ENCODE data around the gene IL36RN. TPM values are rescaled to one million over a fixed set of nuclear protein-coding genes. Genes with fewer than 3 reads are reported as not detected.

IL36RN gene
- total and polyA plus RNA-seq, 2 of the 13 experiments (the other 11 are each of a cell fraction or from before 2014, with no cell fraction given), result not detected

DNA sequence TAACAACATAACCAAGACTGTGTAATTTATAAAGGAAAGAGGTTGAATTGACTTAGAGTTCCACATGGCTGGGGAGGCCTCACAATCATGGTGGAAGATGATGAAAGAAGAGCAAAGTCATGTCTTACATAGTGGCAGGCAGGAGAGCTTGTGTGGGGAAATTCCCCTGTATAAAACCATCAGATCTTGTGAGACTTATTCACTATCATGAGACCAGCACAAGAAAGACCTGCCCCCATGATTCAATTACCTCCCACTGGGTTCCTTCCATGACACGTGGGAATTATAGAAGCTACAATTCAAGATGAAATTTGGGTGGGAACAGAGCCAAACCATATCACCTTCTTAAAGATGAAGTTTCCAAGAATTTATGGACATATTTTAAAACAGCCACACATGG is 2.5 kb upstream of the IL36RN start:
- H3K4me3 ChIP-seq (replicated peaks in 1 of 3; ENCODE audit: insufficient read depth in 1 of 3, low read depth in 2 of 3, low read length in 3 of 3), result no peak overlapping the region
- BruUV-seq (replicated peaks), result no TSS peak
- CTCF ChIA-PET (ENCODE audit: low intra/inter-chr PET ratio, low total read pairs), result no interaction called here
- H2AFZ ChIP-seq (ENCODE audit: low read length), result no peak overlapping the region
- DNase-seq (ENCODE audit: low spot score), result no peak
- peaks cover 0 to 29% of the 10 kb centered on the region in 2 experiments; a peak in 3 of 5 replicates for H3K27me3 ChIP-seq (ENCODE audit: control insufficient read depth in 1 of 2, insufficient read depth in 2 of 2, low read length in 2 of 2)
- H3K4me2 ChIP-seq (ENCODE audit: low read depth, low read length), result no peak overlapping the region
- FAIRE-seq, result no peak
- H4K20me1 ChIP-seq (ENCODE audit: insufficient read depth, low read length), result no peaks in the 10 kb centered on the region
- intact Hi-C loops (cut with micrococcal nuclease; ENCODE audit: unreplicated experiment), result no loop called here
- no peaks in the 10 kb centered on the region for H3K4me1 ChIP-seq (ENCODE audit: insufficient read depth, low read length)
- 0% methylated on average over 1 of the region's 1 CpG for WGBS (ENCODE audit: low lambda C conversion rate)
- in situ Hi-C loops (cut with HindIII; ENCODE audit: extremely low pct_ligation_motif_present, low pct_unique_long_range_greater_than_20kb), result no loop called here
- no peak for ATAC-seq
- no peak overlapping the region for H3K9ac ChIP-seq (ENCODE audit: insufficient read depth, low read depth, low read length)
- TF ChIP-seq ZBTB8A (CRISPR knock-in tag; IDR thresholded peaks at IDR 0.05; ENCODE audit: borderline replicate concordance, low read depth), result no peak
- TF ChIP-seq ZNF782 (CRISPR knock-in tag; IDR thresholded peaks at IDR 0.05; ENCODE audit: borderline replicate concordance), result no peak
- TF ChIP-seq, protein P1, sequence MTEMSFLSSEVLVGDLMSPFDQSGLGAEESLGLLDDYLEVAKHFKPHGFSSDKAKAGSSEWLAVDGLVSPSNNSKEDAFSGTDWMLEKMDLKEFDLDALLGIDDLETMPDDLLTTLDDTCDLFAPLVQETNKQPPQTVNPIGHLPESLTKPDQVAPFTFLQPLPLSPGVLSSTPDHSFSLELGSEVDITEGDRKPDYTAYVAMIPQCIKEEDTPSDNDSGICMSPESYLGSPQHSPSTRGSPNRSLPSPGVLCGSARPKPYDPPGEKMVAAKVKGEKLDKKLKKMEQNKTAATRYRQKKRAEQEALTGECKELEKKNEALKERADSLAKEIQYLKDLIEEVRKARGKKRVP (CRISPR knock-in tag; IDR thresholded peaks at IDR 0.05), result no peak
- TF ChIP-seq POLR2AphosphoS2 (IDR thresholded peaks at IDR 0.05; ENCODE audit: low read depth, low read length), result no peak
- no peak for TF ChIP-seq SUZ12 (IDR thresholded peaks at IDR 0.05; ENCODE audit: low read depth, low read length)
- no peak for TF ChIP-seq ZNF839 (CRISPR knock-in tag; IDR thresholded peaks at IDR 0.05; ENCODE audit: borderline replicate concordance)
- TF ChIP-seq, protein P2, sequence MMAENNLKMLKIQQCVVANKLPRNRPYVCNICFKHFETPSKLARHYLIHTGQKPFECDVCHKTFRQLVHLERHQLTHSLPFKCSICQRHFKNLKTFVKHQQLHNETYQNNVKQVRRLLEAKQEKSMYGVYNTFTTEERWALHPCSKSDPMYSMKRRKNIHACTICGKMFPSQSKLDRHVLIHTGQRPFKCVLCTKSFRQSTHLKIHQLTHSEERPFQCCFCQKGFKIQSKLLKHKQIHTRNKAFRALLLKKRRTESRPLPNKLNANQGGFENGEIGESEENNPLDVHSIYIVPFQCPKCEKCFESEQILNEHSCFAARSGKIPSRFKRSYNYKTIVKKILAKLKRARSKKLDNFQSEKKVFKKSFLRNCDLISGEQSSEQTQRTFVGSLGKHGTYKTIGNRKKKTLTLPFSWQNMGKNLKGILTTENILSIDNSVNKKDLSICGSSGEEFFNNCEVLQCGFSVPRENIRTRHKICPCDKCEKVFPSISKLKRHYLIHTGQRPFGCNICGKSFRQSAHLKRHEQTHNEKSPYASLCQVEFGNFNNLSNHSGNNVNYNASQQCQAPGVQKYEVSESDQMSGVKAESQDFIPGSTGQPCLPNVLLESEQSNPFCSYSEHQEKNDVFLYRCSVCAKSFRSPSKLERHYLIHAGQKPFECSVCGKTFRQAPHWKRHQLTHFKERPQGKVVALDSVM (CRISPR knock-in tag; IDR thresholded peaks at IDR 0.05), result no peak
- TF ChIP-seq, protein P3, sequence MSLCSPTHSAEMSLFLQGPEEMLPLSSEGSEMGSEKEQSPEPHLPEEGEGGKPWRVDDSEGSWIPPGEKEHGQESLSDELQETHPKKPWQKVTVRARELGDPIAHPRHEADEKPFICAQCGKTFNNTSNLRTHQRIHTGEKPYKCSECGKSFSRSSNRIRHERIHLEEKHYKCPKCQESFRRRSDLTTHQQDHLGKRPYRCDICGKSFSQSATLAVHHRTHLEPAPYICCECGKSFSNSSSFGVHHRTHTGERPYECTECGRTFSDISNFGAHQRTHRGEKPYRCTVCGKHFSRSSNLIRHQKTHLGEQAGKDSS (CRISPR knock-in tag; IDR thresholded peaks at IDR 0.05; ENCODE audit: borderline replicate concordance, low read depth), result no peak
- no peak for TF ChIP-seq ZNF672 (CRISPR knock-in tag; IDR thresholded peaks at IDR 0.05)
- TF ChIP-seq, protein P4, sequence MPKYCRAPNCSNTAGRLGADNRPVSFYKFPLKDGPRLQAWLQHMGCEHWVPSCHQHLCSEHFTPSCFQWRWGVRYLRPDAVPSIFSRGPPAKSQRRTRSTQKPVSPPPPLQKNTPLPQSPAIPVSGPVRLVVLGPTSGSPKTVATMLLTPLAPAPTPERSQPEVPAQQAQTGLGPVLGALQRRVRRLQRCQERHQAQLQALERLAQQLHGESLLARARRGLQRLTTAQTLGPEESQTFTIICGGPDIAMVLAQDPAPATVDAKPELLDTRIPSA (CRISPR knock-in tag; IDR thresholded peaks at IDR 0.05; ENCODE audit: borderline replicate concordance), result no peak
- H3K27ac ChIP-seq (ENCODE audit: extremely low read length, insufficient read depth, low read length), result no peak overlapping the region
- peaks cover 14% of the 10 kb centered on the region; the same call in 1 of the 2 replicates for H3K9me3 ChIP-seq (ENCODE audit: low read length)
- no peaks in the 10 kb centered on the region for H3K36me3 ChIP-seq (replicated peaks in 1 of 2; ENCODE audit: control insufficient read depth in 1 of 2, insufficient read depth in 2 of 2, low read length in 2 of 2)
- POLR2A ChIA-PET, result no interaction called here
- H3K79me2 ChIP-seq (ENCODE audit: insufficient read depth, low read length), result no peaks in the 10 kb centered on the region

Data from HepG2 (cell line).